Stimulated activated CD8-positive, alpha-beta memory T cell treated with anti-CD3 and anti-CD28 coated beads, Interleukin-12 subunit alpha, Interleukin-12 subunit beta, amount 100 ng/mL, for 1 hour (primary cell): ENCODE measurements around the gene ICAM2.

Experiments used
- DNase-seq: peaks from one replicate; pipeline ENCODE4 v3.0.0-alpha.2; 2020; ENCODE audit warnings: low read depth

ICAM2 gene

DNA sequence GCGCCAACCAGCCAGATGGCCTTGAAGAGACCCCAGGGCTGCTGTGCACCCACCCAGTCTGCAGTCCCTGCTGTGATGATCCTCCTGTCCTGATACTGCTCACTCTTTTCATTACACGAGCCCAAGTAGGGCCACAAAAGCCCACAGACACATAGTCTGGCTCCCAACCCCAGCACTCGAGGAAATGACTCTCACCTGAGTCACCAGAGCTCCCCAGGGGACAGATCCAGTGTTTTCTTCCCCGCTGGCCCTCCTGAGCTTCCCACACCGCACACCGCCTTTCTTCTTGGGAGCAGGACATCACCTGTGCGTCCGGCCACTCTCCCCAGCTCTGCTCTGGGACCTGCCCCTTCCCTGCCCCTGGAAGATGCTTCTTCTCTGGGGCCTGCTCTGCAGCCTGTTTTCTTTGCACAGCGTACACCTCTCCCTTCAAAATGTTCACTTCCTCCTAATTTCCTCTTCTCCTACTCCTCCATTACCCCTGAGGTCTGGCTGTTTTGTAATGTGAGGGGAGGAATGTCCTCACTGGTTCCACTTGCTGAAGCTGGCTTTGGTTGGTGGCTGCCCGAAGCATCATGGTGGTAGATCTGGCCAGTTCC is 45.7 kb downstream of the ICAM2 start:
- DNase-seq, result no peak

DNA sequence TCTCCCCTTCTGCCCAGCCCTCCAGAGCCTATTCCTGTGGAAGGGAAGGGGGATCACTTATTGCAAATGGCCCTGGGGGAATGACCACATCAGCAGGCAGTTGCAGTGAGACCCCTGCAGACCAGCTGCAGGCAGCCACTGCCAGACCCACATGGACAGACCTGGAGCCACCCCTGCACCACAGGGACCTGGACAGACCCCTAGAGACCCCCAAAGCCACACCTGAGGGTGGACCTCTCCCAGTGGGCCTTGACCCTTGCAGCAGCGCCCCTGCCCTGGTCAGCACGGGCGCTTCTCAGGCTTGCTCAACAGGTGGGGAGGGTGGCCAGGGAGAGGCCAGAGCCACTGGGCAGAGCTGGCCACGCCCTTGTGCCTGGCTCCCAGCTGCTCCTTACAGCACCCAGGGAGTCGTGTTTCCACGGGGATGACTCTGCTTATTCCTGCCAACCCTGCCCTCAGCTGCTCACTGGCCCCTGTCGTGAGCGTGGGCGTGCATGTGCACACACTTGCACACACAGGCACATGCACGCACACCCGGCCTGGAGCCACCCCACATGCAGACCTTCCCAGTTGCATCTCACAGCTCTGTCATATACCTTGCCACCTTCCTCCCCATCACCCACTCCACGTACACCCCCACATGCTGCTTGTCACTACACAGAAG is 46.4 kb downstream of the ICAM2 start:
- DNase-seq, result no peak

DNA sequence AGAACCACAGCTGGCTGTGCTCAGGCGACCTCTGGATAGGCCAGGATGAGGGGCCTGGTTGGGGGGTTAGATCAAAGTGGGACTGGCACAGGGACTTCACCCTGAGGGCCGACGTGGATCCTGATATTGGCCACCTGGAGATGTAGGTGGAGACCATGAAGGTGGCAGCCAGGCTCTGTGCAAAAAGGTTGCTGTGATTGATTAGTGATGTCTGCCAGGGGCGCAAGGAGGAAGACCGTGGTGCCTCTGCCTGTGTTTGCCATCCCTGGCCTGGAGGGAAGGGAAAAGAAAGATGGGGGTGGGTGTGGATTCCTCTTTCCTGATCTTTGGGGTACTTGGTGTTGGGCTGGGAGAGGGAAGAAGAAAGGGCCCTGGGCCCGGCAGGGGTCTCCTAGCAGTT is 47.2 kb downstream of the ICAM2 start:
- DNase-seq, result no peak

DNA sequence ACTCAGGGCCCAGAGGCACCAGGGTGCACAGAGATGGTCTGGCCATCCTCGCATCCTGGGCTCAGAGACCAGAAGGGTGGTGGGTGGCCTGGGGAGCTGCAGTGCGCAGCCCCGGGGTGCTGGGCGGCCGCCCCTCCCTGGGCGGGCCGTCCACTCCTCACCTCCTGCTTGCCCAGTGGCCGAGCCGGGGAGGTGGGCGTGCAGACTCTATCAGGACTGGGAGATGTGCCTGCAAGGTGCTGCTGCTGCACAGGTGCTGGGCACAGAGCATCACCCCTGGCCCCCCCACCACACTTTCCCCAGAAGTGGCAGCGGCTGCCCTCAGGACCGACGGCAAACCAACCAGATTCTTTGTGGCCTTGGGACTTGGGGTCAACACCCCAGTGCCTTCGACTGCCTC is 47.6 kb downstream of the ICAM2 start, which contains the start of gene SCN4A:
Gene SCN4A, minus strand, starts transcription at position 123 of the 400 bp plus-strand sequence. Its CDS starts 77 bp downstream, at position 46.
- no peak for DNase-seq

DNA sequence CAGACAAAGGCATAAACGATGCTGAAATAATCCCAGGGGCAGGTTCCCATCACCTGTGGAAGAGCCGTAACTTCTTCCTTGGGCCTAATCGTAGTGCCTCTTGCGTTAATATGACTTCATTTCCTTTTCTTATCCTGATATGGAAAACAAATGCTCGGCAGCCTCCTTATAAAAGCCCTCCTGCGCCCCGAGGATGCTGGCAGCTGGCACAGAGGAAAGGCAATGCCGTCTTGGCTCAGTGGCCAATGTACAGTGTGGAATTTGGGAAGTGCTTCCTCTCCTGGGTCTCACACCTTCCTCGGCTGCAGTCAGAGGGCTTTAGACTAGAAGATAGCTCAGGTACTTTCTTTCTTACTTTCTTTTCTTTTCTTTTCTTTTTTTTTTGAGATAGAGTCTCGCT is 51.2 kb downstream of the ICAM2 start:
- DNase-seq, result no peak

DNA sequence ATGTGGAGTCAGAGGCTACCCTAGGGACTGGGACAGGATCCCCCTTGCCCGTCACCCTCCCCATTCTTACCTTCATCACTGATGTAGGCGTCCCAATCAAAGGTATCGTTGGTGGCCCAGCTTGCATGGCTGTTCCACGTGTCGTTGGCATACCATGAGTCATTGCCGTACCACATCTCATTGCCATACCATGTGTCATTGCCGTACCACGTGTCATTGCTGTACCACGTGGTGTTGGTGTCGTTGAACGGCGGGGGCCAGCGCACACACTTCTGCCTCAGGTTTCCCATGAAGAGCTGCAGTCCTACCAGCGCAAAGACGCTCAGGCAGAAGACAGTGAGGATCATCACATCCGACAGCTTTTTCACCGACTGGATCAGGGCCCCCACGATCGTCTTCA is 52.5 kb downstream of the ICAM2 start:
- no peak for DNase-seq

DNA sequence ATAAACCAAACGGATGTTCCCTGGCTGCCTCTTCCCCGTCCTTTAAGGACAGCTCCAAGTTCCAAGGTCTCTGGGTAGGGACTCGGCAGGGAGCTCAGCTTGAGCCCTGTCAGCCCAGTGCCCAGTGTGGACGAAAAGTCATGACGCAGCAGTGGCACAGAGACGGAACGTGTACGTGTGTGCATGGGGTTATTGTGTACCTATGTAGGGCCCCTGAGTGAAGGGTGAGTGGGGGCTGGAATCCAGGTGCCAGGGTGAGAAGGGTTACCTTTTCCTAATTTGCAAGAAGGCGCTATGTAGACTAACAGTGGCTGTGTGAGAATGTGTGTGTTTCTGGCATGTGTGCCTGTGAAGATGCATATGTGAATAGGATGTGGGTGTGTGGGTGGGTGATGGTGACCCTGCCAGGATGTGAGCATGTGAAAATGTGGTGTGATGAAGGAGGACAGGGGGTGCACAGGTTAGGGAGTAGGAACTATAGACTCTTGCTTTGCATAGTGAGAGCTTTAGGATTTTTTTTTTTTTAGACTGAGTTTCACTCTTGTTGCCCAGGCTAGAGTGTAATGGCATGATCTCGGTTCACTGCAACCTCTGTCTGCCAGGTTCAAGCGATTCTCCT is 53.7 kb downstream of the ICAM2 start:
- no peak for DNase-seq

DNA sequence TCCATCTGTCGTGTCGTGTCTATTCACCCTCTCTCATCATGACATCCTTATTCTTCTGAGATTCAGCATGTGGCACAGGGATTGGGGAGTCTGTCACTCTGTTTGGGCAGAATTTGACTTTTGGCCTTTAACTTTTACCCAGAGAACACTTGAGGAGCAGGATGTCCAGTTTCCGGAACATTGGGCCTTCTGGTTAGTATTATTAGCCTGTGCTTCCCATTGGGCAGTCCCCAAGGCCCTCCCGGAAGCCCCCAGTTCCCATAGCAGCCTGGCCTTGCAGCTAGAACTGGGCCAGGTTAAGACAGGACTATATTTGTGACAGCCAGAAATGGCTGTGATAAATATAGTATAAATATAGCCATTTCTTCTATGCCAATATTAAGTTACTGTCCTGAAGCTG is 57.3 kb downstream of the ICAM2 start:
- DNase-seq, result no peak

DNA sequence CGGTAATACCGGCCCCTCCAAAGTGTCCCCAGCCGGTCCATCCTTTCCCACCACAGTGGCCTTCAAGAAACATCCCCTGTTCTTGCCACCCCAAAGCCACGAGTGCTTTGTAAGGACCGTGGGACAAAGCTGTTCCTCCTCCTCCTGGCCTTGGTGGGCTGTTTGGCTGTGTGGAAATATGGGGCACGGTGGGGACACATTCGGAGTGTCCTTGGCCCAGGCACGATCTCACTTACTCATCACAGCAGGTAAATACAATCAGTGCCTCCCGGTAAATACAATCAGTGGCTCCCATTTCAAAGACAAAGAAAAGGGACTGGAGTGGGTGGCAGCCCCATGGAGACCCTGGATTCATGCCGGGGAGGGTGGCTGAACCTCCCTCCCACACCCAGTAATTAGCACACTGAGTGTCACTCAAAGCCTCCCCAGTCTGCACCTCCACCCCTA is 58.1 kb downstream of the ICAM2 start:
- DNase-seq, result no peak

DNA sequence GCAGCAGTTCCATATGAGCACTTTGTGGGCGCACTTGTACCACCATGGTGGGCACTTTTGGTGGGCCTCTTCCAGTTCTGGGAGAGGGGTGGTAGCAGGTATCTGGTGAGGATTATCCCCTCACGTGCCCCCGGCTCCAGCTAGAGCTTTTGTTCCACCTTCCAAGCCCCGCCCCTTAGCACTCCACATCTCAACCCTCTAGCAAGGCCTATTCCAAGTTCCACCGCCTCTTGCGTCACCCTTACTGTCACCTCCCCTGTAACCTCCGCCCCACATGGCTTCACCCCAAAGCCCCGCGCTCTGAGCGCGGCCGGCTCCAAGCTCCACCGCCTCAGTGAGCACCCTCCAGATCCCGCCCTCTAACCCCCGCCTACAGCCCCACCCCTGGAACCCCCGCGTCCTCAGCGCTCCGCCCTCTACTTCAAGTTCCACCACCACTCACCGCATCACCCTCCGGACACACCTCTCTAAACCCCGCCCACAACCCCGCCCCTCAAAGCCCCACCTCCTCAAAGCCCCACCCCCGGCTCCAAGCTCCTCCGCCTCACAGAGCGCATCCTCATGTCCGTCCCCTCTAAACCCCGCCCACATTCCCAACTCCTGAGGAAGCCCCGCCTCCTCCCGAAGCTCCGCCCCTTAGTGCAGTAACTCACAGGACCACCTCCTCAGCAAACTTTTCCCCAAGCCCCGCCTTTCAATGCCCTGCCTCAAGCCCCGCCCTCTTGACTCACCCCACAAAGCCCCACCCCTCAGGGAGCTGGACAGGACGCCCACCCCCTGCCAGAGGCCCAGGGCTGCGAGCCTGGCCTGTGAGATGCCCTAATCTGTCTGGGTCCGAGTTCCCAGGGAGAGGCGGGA is 58.8 kb downstream of the ICAM2 start:
- DNase-seq, result no peak

DNA sequence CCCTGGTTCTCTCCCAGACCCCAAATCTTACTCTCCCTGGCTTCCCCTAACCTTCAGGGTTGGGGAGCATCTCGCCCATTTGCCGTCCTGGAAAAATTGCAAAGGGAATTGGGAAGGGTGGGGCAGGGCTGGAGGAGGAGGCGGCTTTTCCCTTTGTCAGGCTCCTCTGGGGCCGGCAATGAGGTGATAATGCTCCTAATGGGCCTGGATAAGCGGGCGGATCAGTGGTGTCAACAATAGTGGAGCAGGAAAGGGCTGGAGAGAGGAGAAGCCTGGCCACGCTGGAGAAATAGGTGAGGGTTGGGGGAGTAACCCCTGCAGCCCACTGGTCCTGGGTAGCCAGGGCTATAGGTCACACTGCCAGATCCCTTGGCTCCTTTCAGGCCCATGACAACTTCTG is 60.0 kb downstream of the ICAM2 start:
- no peak for DNase-seq

DNA sequence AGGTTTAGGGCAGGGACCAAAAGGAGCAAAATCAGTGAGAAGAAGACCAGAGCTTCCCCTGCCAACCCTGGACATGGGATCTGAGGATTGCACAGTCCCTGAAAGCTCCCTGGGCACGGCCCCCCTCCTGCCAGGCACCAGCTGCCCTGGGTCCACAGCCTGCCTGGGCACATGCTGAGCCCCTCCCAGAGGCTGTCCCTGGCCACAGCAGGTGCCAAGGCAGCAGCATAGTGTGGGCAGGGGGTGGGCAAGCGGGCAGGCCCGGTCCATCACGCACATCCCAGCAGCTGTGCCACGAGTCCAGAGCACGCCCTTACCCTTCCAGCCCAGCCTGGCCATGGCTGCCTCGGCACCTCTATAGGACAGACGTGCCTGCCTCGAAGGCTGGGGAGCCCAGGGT is 60.4 kb downstream of the ICAM2 start:
- DNase-seq, result no peak

DNA sequence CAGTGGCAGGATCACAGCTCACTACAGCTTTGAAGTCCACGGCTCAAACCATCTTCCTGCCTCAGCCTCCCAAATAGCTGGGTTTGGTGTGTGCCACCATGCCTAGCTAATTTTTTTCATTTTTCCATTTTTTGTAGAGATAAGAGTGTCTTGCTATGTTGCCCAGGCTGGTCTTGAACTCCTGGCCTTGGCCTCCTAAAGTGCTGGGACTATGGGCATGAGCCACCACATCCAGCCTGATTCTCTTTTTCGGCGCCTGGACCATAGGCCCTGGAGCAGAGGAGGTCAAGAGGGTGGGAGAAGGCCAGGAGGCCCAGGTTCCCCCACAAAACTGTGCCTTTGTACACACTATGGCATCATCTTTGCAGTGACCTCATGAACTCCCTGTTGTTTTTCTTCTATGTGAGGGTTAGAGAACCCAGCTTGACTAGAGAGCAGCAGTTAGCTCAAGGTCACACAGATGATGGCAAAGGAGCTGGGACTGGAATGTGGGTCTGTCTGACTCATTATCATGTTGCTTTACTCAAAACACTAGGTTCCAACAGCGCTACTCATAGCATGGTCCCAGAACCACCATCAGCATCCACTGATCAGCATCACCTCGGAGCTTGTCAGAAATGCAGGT is 64.0 kb downstream of the ICAM2 start:
- DNase-seq, result no peak

DNA sequence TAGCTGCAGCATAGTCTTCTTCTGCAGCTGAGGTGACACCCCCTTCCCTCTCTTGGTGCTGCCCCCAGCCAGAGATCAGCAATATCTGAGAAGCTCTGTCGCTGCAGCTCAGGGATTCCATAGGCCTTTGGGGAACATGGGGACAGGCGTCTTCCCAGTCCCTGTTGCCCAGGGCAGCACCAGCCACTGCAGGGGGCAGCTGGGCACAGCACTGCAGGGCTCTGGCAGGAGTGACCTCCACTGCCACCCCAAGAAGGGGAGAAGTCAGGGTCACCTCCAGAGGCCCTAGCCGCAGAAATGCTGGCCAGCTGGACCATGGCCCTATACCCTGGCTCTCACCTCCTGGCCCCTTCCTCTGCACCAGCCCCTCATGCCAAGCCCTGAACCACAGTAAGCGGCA is 64.6 kb downstream of the ICAM2 start:
- no peak for DNase-seq

DNA sequence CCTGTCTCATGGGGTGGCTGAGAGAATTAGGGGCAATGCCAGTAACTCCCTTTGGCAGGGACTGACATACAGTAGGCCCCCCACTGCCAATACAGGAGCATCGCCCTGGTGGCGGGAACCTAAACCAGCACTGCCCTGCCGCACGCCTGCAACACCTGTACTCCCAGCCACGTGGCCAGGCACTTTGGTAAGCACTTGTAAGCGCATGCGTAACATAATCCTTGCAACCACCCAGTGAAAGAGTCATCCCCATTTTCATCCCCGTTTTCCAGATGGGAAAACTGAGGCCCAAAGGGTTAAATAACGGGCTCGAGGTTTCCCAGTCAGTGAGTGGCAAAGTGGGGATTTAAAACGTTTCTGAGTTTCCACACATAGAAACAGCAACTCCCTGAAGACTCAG is 65.2 kb downstream of the ICAM2 start:
- no peak for DNase-seq

DNA sequence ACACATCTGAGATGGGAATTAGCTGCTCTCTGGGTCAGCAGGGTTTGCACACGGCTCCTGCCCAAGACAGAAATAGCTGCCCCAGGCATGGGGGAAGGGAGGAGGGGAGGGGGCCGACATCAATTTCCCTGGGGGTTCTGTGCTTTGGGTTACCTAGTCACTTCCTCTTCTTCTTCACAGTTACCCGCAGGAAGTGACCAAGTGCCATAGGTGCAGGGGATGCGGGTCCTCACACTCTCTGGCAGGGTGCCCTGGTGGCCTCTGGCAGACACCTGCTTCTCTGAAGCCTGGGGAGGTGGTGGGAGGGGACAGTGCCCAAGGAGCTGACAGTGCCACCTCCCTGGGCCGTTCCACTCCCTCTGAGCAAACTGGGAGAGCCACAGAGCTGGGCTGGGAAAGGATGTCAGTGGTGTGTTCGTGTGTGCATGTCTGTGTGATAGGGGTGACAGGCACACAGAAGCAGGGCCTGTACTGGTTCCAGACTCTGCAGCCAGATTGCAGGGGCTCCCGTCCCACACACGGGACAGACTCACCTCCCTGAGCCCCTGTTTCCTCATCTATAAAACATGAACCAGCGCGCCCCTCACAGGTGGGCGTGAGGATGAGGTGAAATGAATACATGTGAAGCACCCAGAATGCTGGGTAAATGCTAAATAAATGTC is 65.9 kb downstream of the ICAM2 start:
- no peak for DNase-seq
